WI38 (cell line): ENCODE data around the gene ZFAND3.

ENCODE experiments used
- H3K4me3 ChIP-seq: 2 replicates; pipeline ENCODE4 v1.5.1; 2011; ENCODE audit warnings: low read depth, mild to moderate bottlenecking, control low read depth, low read length
- CTCF ChIP-seq: IDR thresholded peaks from 2 replicates; pipeline ENCODE4 v1.5.1; 2012; ENCODE audit warnings: low read depth, mild to moderate bottlenecking, control low read depth, low read length

The ZFAND3 gene

GRCh38 chr6:37865504-37865903 lies 46.0 kb downstream of the ZFAND3 start:
- no peak for TF ChIP-seq CTCF
- H3K4me3 ChIP-seq = no peak overlapping the region

GRCh38 chr6:37866590-37867507 lies 47.3 kb downstream of the ZFAND3 start:
- H3K4me3 ChIP-seq = no peak overlapping the region
- TF ChIP-seq CTCF = no peak

- no peak overlapping the region for H3K4me3 ChIP-seq
- TF ChIP-seq CTCF = no peak
Measured at GRCh38 chr6:37867756-37868446, 48.4 kb downstream of the ZFAND3 start.

- H3K4me3 ChIP-seq = no peak overlapping the region
- TF ChIP-seq CTCF = no peak
Measured at GRCh38 chr6:37868447-37868825, 48.9 kb downstream of the ZFAND3 start.

- H3K4me3 ChIP-seq = no peak overlapping the region
- no peak for TF ChIP-seq CTCF
Measured at GRCh38 chr6:37871616-37872372, 52.3 kb downstream of the ZFAND3 start.

GRCh38 chr6:37872373-37872745 lies 52.8 kb downstream of the ZFAND3 start:
- TF ChIP-seq CTCF = no peak
- H3K4me3 ChIP-seq = no peak overlapping the region
